ENCODE measurements around the gene NRXN3.

DNA sequence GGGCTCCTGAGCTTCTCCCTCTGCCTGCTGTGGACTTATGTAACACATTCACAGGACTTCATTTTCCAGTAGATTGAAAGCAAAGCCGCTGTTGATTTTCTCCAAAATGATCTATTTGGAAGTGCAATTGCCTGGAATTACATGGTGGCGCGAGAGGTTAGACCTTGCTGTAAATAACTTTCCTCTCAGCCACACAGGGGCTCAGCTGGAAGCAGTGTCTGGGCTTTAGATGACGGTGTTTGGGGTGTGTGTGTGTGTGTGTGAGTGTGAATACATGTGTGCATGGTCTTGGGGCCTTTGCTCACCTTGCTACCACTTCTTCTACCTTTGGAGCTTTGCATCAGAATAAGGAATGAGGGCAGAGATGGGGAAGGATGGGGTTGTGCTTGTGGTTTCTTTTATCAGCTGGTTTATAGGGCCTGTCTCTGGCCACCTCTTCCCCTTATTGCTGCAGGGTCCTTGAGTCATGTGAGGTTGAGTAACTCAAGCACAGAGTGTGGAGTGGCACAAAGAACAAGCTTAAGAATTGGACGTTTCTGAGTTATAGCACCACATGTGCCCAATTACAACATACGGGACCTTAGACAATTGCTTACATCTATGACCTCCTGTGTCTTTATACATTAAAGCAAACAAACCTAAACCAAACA is 280.6 kb downstream of the NRXN3 start:
- TF ChIP-seq CTCF (conservative IDR thresholded peaks at IDR 0.05; ENCODE audit: low read depth in 2 of 2) = no peak
- TF ChIP-seq EZH2 (IDR thresholded peaks at IDR 0.05; ENCODE audit: low read depth, unreplicated experiment) = no peak
- TF ChIP-seq POLR2AphosphoS5 (IDR thresholded peaks at IDR 0.05; ENCODE audit: low read depth) = no peak
- TF ChIP-seq JUNB (IDR thresholded peaks at IDR 0.05; ENCODE audit: unreplicated experiment) = no peak

All from GM23338 (cell line).